Sigmoid colon (tissue), 7 donors: Measurements from ENCODE around the gene FAM3D. TPM values are rescaled to one million over a fixed set of nuclear protein-coding genes. Genes with fewer than 3 reads are reported as not detected.

Source experiments
- DNase-seq: peaks from one replicate; pipeline ENCODE4 v3.0.0-alpha.2; 2019
- H3K27ac ChIP-seq, 4 donors: fragments of 200-600 bp; sonication (generic); one replicate each; pipeline ENCODE4 v1.5.1; 2016 to 2019; ENCODE audit warnings: mild to moderate bottlenecking in 1 of 4
- H3K27me3 ChIP-seq, 3 donors: fragments of 200-600 bp; sonication (generic); one replicate each; pipeline ENCODE4 v1.5.1; 2019; ENCODE audit warnings: mild to moderate bottlenecking in 1 of 3
- H3K36me3 ChIP-seq, 4 donors: fragments of 200-600 bp; sonication (generic); one replicate each; pipeline ENCODE4 v1.5.1; 2016 to 2019
- H3K4me1 ChIP-seq, 4 donors: fragments of 200-600 bp; sonication (generic); one replicate each; pipeline ENCODE4 v1.5.1; 2017 to 2019
- H3K4me3 ChIP-seq, 4 donors: fragments of 200-600 bp; sonication (generic); one replicate each; pipeline ENCODE4 v1.5.1; 2017 to 2019; ENCODE audit warnings: mild to moderate bottlenecking in 2 of 4, moderate library complexity in 1 of 4
- H3K9me3 ChIP-seq, 4 donors: fragments of 200-600 bp in 3 of 4; sonication (generic) in 3 of 4; one replicate each; pipeline versions ENCODE4 v1.5.1 to v1.6.1; 2013 to 2019
- EP300 ChIP-seq, 4 donors: sonication (generic); formaldehyde crosslinking; IDR thresholded peaks; one replicate each; pipeline ENCODE4 v1.6.1; 2017; ENCODE audit warnings: antibody characterized with exemption in 4 of 4
- POLR2A ChIP-seq, 2 donors: fragments of 450-650 bp; IDR thresholded peaks; one replicate each; pipeline ENCODE4 v1.6.1; 2016; ENCODE audit warnings: antibody characterized with exemption in 2 of 2, mild to moderate bottlenecking in 2 of 2, moderate library complexity in 2 of 2
- POLR2AphosphoS5 ChIP-seq, 4 donors: sonication (generic); formaldehyde crosslinking; IDR thresholded peaks; one replicate each; pipeline ENCODE4 v1.6.1; 2017; ENCODE audit warnings: antibody characterized with exemption in 4 of 4
- WGBS, 2 donors: extraction: QIAGEN DNeasy Blood & Tissue Kit; methylation state at CpG; one replicate each; pipeline ENCODE4 v1.1.7; 2013; 5-methylcytosine and 5-hydroxymethylcytosine counted together
- intact Hi-C: fragments of 100-400 bp; cut with DNase I; formaldehyde crosslinking; loops from one replicate; pipeline ENCODE4 v1.15.1; 2023
- polyA plus RNA-seq, 3 donors: library from polyadenylated mRNA; stranded (reverse); fragments of 200-250 nt; gene quantifications; one replicate each; pipeline ENCODE4 v1.2.3, GENCODE V29; 2013
- total RNA-seq, 4 donors: library from RNA; depleted of rRNA; stranded (reverse); fragments of >200 nt; gene quantifications; one replicate each; pipeline ENCODE4 v1.1.0, GENCODE V29; 2016
- TF ChIP-seq, protein P1 (sequence below), 4 experiments: fragments of 450-650 bp in 3 of 4; fragments of 200-600 bp in 1 of 4; IDR thresholded peaks; one replicate each; pipeline ENCODE4 v1.5.1; 2016 to 2019; ENCODE audit warnings: antibody characterized with exemption in 4 of 4, mild to moderate bottlenecking in 3 of 4, moderate library complexity in 2 of 4
- donor health status: healthy with polysubstance abuse.
- donor health status: Bipolar disorder and iron deficiency.
- donor health status: healthy.

Gene FAM3D
- total and polyA plus RNA-seq, 7 donors: 0.36 to 477 (median 215) TPM; not detected in 2

DNA sequence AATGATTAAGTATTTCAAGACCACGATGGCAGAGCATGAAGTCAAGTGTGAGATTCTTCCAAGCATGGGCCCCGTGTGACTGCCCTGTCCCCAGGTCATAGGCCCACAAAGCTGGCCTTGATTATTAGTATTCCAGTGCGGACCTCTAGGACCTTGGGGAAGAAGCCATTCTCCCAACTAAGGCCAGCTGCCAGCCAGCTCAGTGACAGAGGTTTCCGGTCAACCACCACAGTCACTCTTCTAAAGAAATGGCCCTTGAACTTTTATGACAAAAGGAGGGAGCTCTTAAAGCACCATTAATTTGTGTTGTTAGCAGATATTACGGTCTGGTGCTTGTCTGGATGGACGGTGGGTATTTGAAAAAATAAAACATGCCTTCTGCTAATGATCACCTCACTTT lies 28.0 kb downstream of the FAM3D start:
- intact Hi-C loops: no loop called here
- Histone ChIP-seq H3K27me3 (no peaks in the 10 kb centered on the region), H3K9me3 (no peaks in the 10 kb centered on the region), H3K36me3 (no peaks in the 10 kb centered on the region), H3K4me1 (peaks cover 0 to 8% (median 0%) of the 10 kb centered on the region in 4 donors), H3K27ac (no peak overlapping the region), H3K4me3 (no peak overlapping the region)
- no peak for DNase-seq
- 67 to 69% methylated on average over 6 of the region's 6 CpGs for WGBS, 2 donors
- TF ChIP-seq, protein P1, sequence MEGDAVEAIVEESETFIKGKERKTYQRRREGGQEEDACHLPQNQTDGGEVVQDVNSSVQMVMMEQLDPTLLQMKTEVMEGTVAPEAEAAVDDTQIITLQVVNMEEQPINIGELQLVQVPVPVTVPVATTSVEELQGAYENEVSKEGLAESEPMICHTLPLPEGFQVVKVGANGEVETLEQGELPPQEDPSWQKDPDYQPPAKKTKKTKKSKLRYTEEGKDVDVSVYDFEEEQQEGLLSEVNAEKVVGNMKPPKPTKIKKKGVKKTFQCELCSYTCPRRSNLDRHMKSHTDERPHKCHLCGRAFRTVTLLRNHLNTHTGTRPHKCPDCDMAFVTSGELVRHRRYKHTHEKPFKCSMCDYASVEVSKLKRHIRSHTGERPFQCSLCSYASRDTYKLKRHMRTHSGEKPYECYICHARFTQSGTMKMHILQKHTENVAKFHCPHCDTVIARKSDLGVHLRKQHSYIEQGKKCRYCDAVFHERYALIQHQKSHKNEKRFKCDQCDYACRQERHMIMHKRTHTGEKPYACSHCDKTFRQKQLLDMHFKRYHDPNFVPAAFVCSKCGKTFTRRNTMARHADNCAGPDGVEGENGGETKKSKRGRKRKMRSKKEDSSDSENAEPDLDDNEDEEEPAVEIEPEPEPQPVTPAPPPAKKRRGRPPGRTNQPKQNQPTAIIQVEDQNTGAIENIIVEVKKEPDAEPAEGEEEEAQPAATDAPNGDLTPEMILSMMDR (IDR thresholded peaks at IDR 0.05): no peak
- TF ChIP-seq POLR2AphosphoS5 (IDR thresholded peaks at IDR 0.05) (no peak), EP300 (IDR thresholded peaks at IDR 0.05) (no peak), POLR2A (IDR thresholded peaks at IDR 0.05) (no peak)

DNA sequence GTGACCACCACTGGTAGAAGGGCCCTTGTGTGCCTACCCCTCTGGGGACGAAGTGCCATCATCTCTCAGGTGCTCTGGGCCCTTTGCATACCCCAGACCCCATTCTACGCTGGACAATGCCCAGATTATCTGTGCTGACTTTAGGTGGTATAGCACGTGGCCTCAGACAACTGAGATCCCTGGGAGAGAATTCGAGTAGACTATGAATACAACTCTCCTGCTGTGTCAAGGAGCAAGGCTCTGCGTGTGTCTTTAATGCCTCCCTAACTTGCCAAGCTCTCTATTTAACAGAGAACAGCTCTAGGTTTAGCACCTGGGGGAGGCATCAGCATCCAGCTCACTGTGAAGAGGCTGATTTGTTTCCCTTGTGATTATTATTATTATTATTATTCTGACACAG lies 29.1 kb downstream of the FAM3D start:
- no peaks in the 10 kb centered on the region for H3K36me3 ChIP-seq
- intact Hi-C loops: no loop called here
- H3K4me1 ChIP-seq: peaks cover 0 to 8% (median 0%) of the 10 kb centered on the region in 4 donors
- no peaks in the 10 kb centered on the region for H3K9me3 ChIP-seq
- no peak overlapping the region for H3K27ac ChIP-seq
- no peaks in the 10 kb centered on the region for H3K27me3 ChIP-seq
- no peak overlapping the region for H3K4me3 ChIP-seq
- DNase-seq: no peak
- WGBS, 2 donors: 69 to 87% methylated on average over 5 of the region's 5 CpGs
- TF ChIP-seq POLR2AphosphoS5 (IDR thresholded peaks at IDR 0.05): no peak
- no peak for TF ChIP-seq EP300 (IDR thresholded peaks at IDR 0.05)
- TF ChIP-seq POLR2A (IDR thresholded peaks at IDR 0.05): no peak
- TF ChIP-seq, protein P1 (IDR thresholded peaks at IDR 0.05): no peak

DNA sequence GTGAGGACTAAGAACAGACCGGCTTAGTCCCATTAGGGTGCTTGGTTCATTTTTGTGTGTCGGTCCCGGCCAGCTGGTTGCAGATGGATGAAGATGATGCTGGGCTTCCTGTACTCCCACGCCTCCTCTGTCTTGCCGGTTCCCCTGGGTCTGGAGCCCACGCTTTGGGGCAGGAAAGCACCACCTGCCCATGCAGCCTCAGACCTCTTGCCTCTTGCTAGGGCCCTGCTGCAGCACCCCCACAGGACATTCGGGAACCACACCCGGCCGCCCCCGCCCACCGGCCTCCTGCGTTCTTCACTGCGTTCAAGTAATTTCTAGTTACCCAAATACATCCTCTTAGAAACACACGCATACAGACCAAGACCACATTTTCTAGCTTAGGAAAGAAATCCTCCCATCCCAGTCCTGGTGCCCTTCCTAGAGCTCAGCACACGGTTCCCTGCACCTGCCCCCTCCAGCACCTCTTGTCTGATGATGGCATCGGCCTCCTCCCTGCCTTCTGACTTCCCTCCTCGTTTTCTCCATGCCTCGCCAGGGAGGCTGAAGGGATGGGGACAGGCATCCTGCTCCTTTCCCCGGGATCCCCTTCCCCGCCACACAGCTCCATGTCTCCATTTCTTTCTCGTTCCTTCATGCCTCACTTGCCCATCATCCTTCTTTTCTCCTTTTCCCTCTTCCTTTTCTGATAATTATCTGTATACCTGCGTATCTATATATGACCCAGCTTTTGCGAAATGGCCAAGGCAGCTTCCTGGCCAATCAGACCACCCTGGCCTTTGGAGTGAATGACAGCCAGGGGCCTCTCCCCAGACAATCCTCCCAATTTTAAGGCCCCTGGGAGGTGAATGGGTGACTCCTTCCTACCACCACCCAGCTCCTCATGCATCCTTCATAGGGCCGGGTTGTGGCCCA lies 30.9 kb downstream of the FAM3D start:
- 82 to 85% methylated on average over 24 of the region's 24 CpGs for WGBS, 2 donors
- peaks cover 0 to 3% (median 0%) of the 10 kb centered on the region in 4 donors for H3K4me1 ChIP-seq
- no peak overlapping the region for H3K27ac ChIP-seq
- intact Hi-C loops: no loop called here
- no peaks in the 10 kb centered on the region for H3K9me3 ChIP-seq
- no peaks in the 10 kb centered on the region for H3K36me3 ChIP-seq
- no peak for DNase-seq
- TF ChIP-seq, protein P1 (IDR thresholded peaks at IDR 0.05): no peak
- TF ChIP-seq EP300 (IDR thresholded peaks at IDR 0.05) (no peak), POLR2AphosphoS5 (IDR thresholded peaks at IDR 0.05) (no peak), POLR2A (IDR thresholded peaks at IDR 0.05) (no peak)
- no peak overlapping the region for H3K4me3 ChIP-seq
- no peaks in the 10 kb centered on the region for H3K27me3 ChIP-seq

DNA sequence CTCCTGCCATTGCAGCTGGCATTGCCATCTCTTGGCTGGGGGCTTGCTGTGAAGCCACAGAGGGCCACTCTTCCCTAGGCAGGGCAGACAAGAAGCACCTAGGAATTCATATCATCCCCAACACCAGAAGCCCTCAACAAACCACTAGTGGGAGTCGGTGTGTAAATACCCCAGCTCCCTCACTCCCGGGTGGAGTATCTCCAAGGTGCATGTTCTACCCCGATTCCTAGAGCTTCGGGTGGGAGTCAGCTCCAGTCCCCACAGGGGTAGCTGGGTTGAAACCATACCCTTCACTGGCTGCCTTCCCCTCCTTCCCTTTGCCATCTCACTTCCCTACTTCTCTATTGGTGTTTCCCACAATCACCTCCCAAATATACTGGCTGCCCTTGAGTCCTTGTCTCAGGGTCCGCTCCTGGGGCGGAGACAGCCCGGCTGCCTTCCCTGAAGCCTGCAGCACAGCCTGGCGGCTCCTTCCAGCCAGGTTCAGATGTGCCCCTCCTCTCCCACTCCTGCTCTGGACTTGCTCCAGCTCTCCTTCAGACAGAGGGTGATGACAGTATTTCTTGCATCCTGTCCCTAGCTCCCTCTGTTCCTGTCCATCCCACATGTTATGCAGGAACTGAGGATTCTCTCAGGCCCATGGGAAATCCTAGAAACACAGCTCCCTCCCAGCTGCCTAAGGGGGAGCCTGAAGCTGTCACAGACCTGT lies 33.3 kb downstream of the FAM3D start:
- intact Hi-C loops: no loop called here
- TF ChIP-seq EP300 (IDR thresholded peaks at IDR 0.05) (no peak), POLR2AphosphoS5 (IDR thresholded peaks at IDR 0.05) (no peak), POLR2A (IDR thresholded peaks at IDR 0.05) (no peak)
- TF ChIP-seq, protein P1 (IDR thresholded peaks at IDR 0.05): no peak

More for the DNA sequence above, 33.3 kb downstream of the FAM3D start:
- no peak for DNase-seq
- Histone ChIP-seq H3K4me3 (no peak overlapping the region), H3K4me1 (peaks cover 0 to 11% (median 8%) of the 10 kb centered on the region in 4 donors), H3K9me3 (no peaks in the 10 kb centered on the region), H3K36me3 (no peaks in the 10 kb centered on the region), H3K27me3 (no peaks in the 10 kb centered on the region), H3K27ac (no peak overlapping the region)
- 91 to 93% methylated on average over 8 of the region's 8 CpGs for WGBS, 2 donors
